GM12878 (cell line): ENCODE data around the gene SKA3. TPM values are rescaled to one million over a fixed set of nuclear protein-coding genes. Genes with fewer than 3 reads are reported as not detected.

Source experiments
- ASH2L ChIP-seq: fragments of 300-600, 200-600 bp; sonication (generic); IDR thresholded peaks from 2 replicates; pipeline ENCODE4 v1.6.1; 2017; ENCODE audit warnings: low read depth, mild to moderate bottlenecking, borderline replicate concordance
- CHD1 ChIP-seq: IDR thresholded peaks from 2 replicates; pipeline ENCODE4 v1.6.1; 2012; ENCODE audit warnings: low read depth, low read length, improper control_type of control experiment
- FOXM1 ChIP-seq: IDR thresholded peaks from 2 replicates; pipeline ENCODE4 v1.6.1; 2012; ENCODE audit warnings: low read depth, mild to moderate bottlenecking, inconsistent platforms, low read length, moderate library complexity
- NR2C1 ChIP-seq: fragments of 450-650 bp; IDR thresholded peaks from 2 replicates; pipeline ENCODE4 v1.6.1; 2017; ENCODE audit warnings: antibody characterized with exemption, mild to moderate bottlenecking, moderate library complexity
- PBX3 ChIP-seq: IDR thresholded peaks from 2 replicates; pipeline ENCODE4 v1.6.1; 2011; ENCODE audit warnings: mild to moderate bottlenecking, low read depth, low read length, moderate library complexity; ENCODE audit not compliant: insufficient replicate concordance
- SMAD1 ChIP-seq: fragments of 450-650 bp; IDR thresholded peaks from 2 replicates; pipeline ENCODE4 v1.6.1; 2018; ENCODE audit warnings: mild to moderate bottlenecking, low read depth; ENCODE audit not compliant: partially characterized antibody
- SUZ12 ChIP-seq: fragments of 200-600 bp; sonication (generic); IDR thresholded peaks from one replicate; pipeline ENCODE4 v1.6.1; 2018; ENCODE audit warnings: antibody characterized with exemption, mild to moderate bottlenecking; ENCODE audit not compliant: unreplicated experiment
- TBL1XR1 ChIP-seq: IDR thresholded peaks from 2 replicates; pipeline ENCODE4 v1.6.1; 2012; ENCODE audit warnings: low read depth, low read length, improper control_type of control experiment
- ZBTB11 ChIP-seq: fragments of 450-650 bp; formaldehyde crosslinking; IDR thresholded peaks from 2 replicates; pipeline ENCODE4 v1.5.0; 2022; ENCODE audit warnings: mild to moderate bottlenecking, missing genetic modification characterization
- polyA plus RNA-seq, 11 experiments: library from polyadenylated mRNA; depleted of rRNA in 4 of 11; unstranded in 6 of 11; stranded (reverse) in 5 of 11; fragments of >200 nt; fragmentation: Nextera tagmentation in 4 of 11; fragmentation: Illumina TruSeq in 1 of 11; extraction: Ambion mirVana in 4 of 11; extraction: Trizol in 1 of 11; gene quantifications; 1 replicate in 1 of 11; 2 replicates in 10 of 11; pipeline versions ENCODE4 v1.2.1 to v1.2.3, GENCODE V29; 2011 to 2016; ENCODE audit warnings: inconsistent platforms in 2 of 11, missing spikeins in 2 of 11, low read depth in 1 of 11
- total RNA-seq, 4 experiments: library from RNA; depleted of rRNA in 3 of 4; stranded (reverse); fragments of >200 nt in 3 of 4; fragmentation: Illumina TruSeq in 1 of 4; extraction: Trizol in 1 of 4; gene quantifications; 2 replicates each; pipeline versions ENCODE4 v1.2.1 to v1.2.3, GENCODE V29; 2013 to 2021

The SKA3 gene
- total and polyA plus RNA-seq, 10 of the 15 experiments (the other 5 are each of a cell fraction or from before 2014, with no cell fraction given) = 13.5 to 69.7 (median 26.3) TPM

- TF ChIP-seq ZBTB11 = no peak
- no peak for TF ChIP-seq SUZ12
- no peak for TF ChIP-seq FOXM1
- no peak for TF ChIP-seq ASH2L
- TF ChIP-seq CHD1 = no peak
- TF ChIP-seq PBX3 = no peak
- TF ChIP-seq TBL1XR1 = no peak
- TF ChIP-seq SMAD1 = no peak
- TF ChIP-seq NR2C1 = no peak
These were observed 32.4 kb upstream of the SKA3 start (continued) for GRCh38 chr13:21208652-21209154.
